Hepatocyte (in vitro differentiated cells): ENCODE data around the gene FASTK.

Source experiments
- CTCF ChIP-seq: fragments of 200-600 bp; sonication (generic); IDR thresholded peaks from 2 replicates; pipeline ENCODE4 v1.5.1; 2016; ENCODE audit warnings: antibody characterized with exemption, mild to moderate bottlenecking; ENCODE audit not compliant: poor library complexity
- EZH2 ChIP-seq: fragments of 200-600 bp; sonication (generic); IDR thresholded peaks from 2 replicates; pipeline ENCODE4 v1.6.1; 2016; ENCODE audit warnings: antibody characterized with exemption, mild to moderate bottlenecking, borderline replicate concordance

- TF ChIP-seq CTCF (no peak), EZH2 (no peak)
Observed at GRCh38 chr7:151101621-151102396, 21.2 kb upstream of the FASTK start.
